DMS114 treated with DMSO at 0.1 percent for 48 hours (cell line): Measurements from ENCODE around the gene TDP2.

Experiments
- DNase-seq: peaks from one replicate; lab custom pipeline; 2025; ENCODE audit not compliant: unreplicated experiment; lab: John Stamatoyannopoulos, UW

TDP2 gene

GRCh38 chr6:24666641-24667377 is at the start of gene TDP2, which contains the start of gene ACOT13:
TSS of gene TDP2 (minus strand) at chr6:24666899. CDS start at chr6:24666862, 37 bp downstream.
TSS of gene ACOT13 (plus strand) at chr6:24667077. CDS start at chr6:24667264, 187 bp downstream.
- DNase-seq, result peak; percentile 94

GRCh38 chr6:24710519-24711303 is 44.0 kb upstream of the TDP2 start:
- no peak for DNase-seq

GRCh38 chr6:24709014-24709711 is 42.5 kb upstream of the TDP2 start:
- DNase-seq, result no peak

GRCh38 chr6:24708612-24709011 is 41.9 kb upstream of the TDP2 start:
- no peak for DNase-seq

GRCh38 chr6:24704468-24704867 is 37.8 kb upstream of the TDP2 start:
- no peak for DNase-seq

GRCh38 chr6:24702720-24703282 is 36.1 kb upstream of the TDP2 start:
- DNase-seq, result no peak

- DNase-seq, result no peak
Measured at GRCh38 chr6:24699521-24700359, 33.0 kb upstream of the TDP2 start.

GRCh38 chr6:24696097-24696496 is 29.4 kb upstream of the TDP2 start:
- no peak for DNase-seq

GRCh38 chr6:24695635-24696034 is 28.9 kb upstream of the TDP2 start:
- DNase-seq, result peak; percentile 40

- no peak for DNase-seq
Measured at GRCh38 chr6:24694198-24694597, 27.5 kb upstream of the TDP2 start.

- no peak for DNase-seq
Measured at GRCh38 chr6:24692848-24693592, 26.3 kb upstream of the TDP2 start.

- DNase-seq, result no peak
Measured at GRCh38 chr6:24692415-24692814, 25.7 kb upstream of the TDP2 start.

- DNase-seq, result no peak
Measured at GRCh38 chr6:24692003-24692402, 25.3 kb upstream of the TDP2 start.

GRCh38 chr6:24691550-24691949 is 24.9 kb upstream of the TDP2 start:
- no peak for DNase-seq

- no peak for DNase-seq
Measured at GRCh38 chr6:24690593-24690992, 23.9 kb upstream of the TDP2 start.

GRCh38 chr6:24689964-24690363 is 23.3 kb upstream of the TDP2 start:
- no peak for DNase-seq

GRCh38 chr6:24686946-24687345 is 20.2 kb upstream of the TDP2 start:
- no peak for DNase-seq

GRCh38 chr6:24686408-24686807 is 19.7 kb upstream of the TDP2 start:
- DNase-seq, result no peak
